OCI-LY3 (cell line): ENCODE results near the gene SH3PXD2A.

Experiments used
- CTCF ChIP-seq: fragments of 200-600, 300-600 bp; sonication (generic); IDR thresholded peaks from 2 replicates; pipeline ENCODE4 v1.5.1; 2014; ENCODE audit warnings: antibody characterized with exemption, low read length, low read depth
- EZH2phosphoT487 ChIP-seq: fragments of 200-600 bp; shearing (Covaris generic); IDR thresholded peaks from 2 replicates; pipeline ENCODE4 v1.6.1; 2018; ENCODE audit warnings: antibody characterized with exemption, mixed run types, low read depth

DNA sequence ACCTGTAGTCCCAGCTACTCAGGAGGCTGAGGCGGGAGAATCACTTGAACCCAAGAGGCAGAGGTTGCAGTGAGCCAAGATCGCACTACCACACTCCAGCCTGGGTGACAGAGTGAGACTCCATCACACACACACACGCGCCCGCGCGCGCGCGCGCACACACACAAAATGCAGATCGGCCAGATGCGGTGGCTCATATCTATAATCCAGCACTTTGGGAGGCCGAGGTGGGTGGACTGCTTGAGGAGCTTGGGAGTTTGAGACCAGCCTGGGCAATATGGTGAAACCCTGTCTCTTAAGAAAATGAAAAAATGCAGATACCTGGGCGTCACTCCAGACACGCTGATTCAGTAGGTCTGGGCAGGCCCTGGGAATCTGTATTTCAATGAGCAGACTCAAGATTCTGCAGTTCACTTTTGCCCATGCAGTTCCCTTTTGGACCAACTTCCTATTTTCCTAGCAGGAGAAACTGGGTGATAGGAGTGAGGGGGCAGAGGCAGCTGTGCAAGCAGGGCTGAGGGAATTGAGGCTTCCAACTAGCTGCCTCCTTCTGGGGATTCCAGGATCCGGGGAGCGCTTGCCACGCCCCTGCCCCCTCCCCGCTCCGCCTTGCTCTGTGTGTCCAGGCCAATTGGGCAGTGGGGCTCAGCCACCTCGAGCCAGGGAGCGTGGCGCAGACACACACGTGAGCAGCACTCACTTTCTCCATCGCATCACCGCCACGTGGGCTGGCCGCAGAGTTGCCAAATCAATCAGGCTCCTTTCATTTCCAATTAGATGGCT lies 173.6 kb downstream of the SH3PXD2A start:
- TF ChIP-seq CTCF: no peak
- TF ChIP-seq EZH2phosphoT487: no peak
